ENCODE data around the gene ADH7.

- TF ChIP-seq CTCF (conservative IDR thresholded peaks at IDR 0.05 in 1 of 2, IDR thresholded peaks at IDR 0.05 in 1 of 2; ENCODE audit: low read depth in 1 of 2, low read length in 2 of 2) (no peak), EZH2 (IDR thresholded peaks at IDR 0.05; ENCODE audit: low read length, missing control alignments) (no peak)
Observed at GRCh38 chr4:99471349-99471748, 36.2 kb upstream of the ADH7 start.
